ENCODE data around the gene HM13. TPM values are rescaled to one million over a fixed set of nuclear protein-coding genes. Genes with fewer than 3 reads are reported as not detected.

The HM13 gene
- total and polyA plus RNA-seq, 2 of the 13 experiments (the other 11 are each of a cell fraction or from before 2014, with no cell fraction given): 118 to 243 TPM

DNA sequence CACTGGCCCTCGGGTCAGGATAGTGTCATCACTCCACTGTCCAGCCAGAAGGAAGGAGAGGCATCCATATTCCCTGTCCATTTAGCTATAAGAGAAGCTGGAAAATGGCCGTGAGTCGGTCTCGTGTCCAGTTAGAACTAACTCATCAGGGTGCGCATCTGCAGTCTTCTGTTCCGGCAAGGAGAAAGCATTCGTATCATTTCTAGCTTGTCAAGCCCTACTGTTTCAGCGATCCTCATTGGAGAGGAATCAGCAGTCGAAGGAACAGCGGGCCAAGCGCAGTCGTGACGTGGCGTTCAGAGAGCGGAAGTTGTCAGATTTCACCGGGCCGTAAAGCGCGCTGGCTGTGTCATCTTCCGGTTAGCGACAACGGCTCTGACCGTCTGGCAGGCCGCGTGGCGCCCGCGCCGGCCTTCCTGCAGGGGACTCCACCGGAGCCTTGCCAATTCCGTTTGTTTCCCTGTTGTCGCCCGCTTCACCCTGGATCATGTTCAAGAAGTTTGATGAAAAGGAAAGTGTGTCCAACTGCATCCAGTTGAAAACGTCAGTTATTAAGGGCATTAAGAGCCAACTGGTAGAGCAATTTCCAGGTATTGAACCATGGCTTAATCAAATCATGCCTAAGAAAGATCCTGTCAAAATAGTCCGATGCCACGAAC lies 32.9 kb downstream of the HM13 start (continued):
- TF ChIP-seq, protein P1, sequence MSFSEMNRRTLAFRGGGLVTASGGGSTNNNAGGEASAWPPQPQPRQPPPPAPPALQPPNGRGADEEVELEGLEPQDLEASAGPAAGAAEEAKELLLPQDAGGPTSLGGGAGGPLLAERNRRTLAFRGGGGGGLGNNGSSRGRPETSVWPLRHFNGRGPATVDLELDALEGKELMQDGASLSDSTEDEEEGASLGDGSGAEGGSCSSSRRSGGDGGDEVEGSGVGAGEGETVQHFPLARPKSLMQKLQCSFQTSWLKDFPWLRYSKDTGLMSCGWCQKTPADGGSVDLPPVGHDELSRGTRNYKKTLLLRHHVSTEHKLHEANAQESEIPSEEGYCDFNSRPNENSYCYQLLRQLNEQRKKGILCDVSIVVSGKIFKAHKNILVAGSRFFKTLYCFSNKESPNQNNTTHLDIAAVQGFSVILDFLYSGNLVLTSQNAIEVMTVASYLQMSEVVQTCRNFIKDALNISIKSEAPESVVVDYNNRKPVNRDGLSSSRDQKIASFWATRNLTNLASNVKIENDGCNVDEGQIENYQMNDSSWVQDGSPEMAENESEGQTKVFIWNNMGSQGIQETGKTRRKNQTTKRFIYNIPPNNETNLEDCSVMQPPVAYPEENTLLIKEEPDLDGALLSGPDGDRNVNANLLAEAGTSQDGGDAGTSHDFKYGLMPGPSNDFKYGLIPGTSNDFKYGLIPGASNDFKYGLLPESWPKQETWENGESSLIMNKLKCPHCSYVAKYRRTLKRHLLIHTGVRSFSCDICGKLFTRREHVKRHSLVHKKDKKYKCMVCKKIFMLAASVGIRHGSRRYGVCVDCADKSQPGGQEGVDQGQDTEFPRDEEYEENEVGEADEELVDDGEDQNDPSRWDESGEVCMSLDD (CRISPR knock-in tag; IDR thresholded peaks at IDR 0.05; ENCODE audit: borderline replicate concordance): no peak
- peak; percentile 54; the same call in 1 of the 2 replicates for TF ChIP-seq POGZ (CRISPR knock-in tag; IDR thresholded peaks at IDR 0.05)
- peak; percentile 86 for TF ChIP-seq ZNF879 (CRISPR knock-in tag; IDR thresholded peaks at IDR 0.05)
- no peak for TF ChIP-seq MYNN (CRISPR knock-in tag; IDR thresholded peaks at IDR 0.05; ENCODE audit: low read depth)
- TF ChIP-seq, protein P2, sequence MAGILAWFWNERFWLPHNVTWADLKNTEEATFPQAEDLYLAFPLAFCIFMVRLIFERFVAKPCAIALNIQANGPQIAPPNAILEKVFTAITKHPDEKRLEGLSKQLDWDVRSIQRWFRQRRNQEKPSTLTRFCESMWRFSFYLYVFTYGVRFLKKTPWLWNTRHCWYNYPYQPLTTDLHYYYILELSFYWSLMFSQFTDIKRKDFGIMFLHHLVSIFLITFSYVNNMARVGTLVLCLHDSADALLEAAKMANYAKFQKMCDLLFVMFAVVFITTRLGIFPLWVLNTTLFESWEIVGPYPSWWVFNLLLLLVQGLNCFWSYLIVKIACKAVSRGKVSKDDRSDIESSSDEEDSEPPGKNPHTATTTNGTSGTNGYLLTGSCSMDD (CRISPR knock-in tag; IDR thresholded peaks at IDR 0.05): no peak
- no peak for TF ChIP-seq NR3C1 (CRISPR knock-in tag; IDR thresholded peaks at IDR 0.05)
- TF ChIP-seq, protein P3, sequence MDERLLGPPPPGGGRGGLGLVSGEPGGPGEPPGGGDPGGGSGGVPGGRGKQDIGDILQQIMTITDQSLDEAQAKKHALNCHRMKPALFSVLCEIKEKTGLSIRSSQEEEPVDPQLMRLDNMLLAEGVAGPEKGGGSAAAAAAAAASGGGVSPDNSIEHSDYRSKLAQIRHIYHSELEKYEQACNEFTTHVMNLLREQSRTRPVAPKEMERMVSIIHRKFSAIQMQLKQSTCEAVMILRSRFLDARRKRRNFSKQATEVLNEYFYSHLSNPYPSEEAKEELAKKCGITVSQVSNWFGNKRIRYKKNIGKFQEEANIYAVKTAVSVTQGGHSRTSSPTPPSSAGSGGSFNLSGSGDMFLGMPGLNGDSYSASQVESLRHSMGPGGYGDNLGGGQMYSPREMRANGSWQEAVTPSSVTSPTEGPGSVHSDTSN (CRISPR knock-in tag; IDR thresholded peaks at IDR 0.05): no peak
- TF ChIP-seq, protein P4, sequence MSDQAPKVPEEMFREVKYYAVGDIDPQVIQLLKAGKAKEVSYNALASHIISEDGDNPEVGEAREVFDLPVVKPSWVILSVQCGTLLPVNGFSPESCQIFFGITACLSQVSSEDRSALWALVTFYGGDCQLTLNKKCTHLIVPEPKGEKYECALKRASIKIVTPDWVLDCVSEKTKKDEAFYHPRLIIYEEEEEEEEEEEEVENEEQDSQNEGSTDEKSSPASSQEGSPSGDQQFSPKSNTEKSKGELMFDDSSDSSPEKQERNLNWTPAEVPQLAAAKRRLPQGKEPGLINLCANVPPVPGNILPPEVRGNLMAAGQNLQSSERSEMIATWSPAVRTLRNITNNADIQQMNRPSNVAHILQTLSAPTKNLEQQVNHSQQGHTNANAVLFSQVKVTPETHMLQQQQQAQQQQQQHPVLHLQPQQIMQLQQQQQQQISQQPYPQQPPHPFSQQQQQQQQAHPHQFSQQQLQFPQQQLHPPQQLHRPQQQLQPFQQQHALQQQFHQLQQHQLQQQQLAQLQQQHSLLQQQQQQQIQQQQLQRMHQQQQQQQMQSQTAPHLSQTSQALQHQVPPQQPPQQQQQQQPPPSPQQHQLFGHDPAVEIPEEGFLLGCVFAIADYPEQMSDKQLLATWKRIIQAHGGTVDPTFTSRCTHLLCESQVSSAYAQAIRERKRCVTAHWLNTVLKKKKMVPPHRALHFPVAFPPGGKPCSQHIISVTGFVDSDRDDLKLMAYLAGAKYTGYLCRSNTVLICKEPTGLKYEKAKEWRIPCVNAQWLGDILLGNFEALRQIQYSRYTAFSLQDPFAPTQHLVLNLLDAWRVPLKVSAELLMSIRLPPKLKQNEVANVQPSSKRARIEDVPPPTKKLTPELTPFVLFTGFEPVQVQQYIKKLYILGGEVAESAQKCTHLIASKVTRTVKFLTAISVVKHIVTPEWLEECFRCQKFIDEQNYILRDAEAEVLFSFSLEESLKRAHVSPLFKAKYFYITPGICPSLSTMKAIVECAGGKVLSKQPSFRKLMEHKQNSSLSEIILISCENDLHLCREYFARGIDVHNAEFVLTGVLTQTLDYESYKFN (CRISPR knock-in tag; conservative IDR thresholded peaks at IDR 0.05): peak; percentile 48; the same call in 1 of the 2 replicates
- no peak for TF ChIP-seq ZNF841 (CRISPR knock-in tag; IDR thresholded peaks at IDR 0.05; ENCODE audit: borderline replicate concordance)
- no peak for TF ChIP-seq ZNF572 (CRISPR knock-in tag; IDR thresholded peaks at IDR 0.05)
- TF ChIP-seq, protein P5, sequence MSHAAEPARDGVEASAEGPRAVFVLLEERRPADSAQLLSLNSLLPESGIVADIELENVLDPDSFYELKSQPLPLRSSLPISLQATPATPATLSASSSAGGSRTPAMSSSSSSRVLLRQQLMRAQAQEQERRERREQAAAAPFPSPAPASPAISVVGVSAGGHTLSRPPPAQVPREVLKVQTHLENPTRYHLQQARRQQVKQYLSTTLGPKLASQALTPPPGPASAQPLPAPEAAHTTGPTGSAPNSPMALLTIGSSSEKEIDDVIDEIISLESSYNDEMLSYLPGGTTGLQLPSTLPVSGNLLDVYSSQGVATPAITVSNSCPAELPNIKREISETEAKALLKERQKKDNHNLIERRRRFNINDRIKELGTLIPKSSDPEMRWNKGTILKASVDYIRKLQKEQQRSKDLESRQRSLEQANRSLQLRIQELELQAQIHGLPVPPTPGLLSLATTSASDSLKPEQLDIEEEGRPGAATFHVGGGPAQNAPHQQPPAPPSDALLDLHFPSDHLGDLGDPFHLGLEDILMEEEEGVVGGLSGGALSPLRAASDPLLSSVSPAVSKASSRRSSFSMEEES (CRISPR knock-in tag; IDR thresholded peaks at IDR 0.05): peak; percentile 74
- no peak for TF ChIP-seq REXO4 (CRISPR knock-in tag; IDR thresholded peaks at IDR 0.05; ENCODE audit: borderline replicate concordance)
- no peak for TF ChIP-seq GZF1 (CRISPR knock-in tag; IDR thresholded peaks at IDR 0.05)
- TF ChIP-seq, protein P6, sequence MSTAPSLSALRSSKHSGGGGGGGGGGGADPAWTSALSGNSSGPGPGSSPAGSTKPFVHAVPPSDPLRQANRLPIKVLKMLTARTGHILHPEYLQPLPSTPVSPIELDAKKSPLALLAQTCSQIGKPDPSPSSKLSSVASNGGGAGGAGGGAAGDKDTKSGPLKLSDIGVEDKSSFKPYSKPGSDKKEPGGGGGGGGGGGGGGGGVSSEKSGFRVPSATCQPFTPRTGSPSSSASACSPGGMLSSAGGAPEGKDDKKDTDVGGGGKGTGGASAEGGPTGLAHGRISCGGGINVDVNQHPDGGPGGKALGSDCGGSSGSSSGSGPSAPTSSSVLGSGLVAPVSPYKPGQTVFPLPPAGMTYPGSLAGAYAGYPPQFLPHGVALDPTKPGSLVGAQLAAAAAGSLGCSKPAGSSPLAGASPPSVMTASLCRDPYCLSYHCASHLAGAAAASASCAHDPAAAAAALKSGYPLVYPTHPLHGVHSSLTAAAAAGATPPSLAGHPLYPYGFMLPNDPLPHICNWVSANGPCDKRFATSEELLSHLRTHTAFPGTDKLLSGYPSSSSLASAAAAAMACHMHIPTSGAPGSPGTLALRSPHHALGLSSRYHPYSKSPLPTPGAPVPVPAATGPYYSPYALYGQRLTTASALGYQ (CRISPR knock-in tag; IDR thresholded peaks at IDR 0.05): peak; percentile 79
- peak; percentile 61 for TF ChIP-seq TBX2 (CRISPR knock-in tag; IDR thresholded peaks at IDR 0.05; ENCODE audit: borderline replicate concordance)
- TF ChIP-seq ATF1 (CRISPR knock-in tag; IDR thresholded peaks at IDR 0.05): peak; percentile 97
- TF ChIP-seq ZNF225 (CRISPR knock-in tag; IDR thresholded peaks at IDR 0.05): peak; percentile 80; the same call in 1 of the 2 replicates

Measured in HepG2 (cell line).